CD4-positive, alpha-beta memory T cell (primary cell): Measurements from ENCODE around the gene LEMD1. TPM values are rescaled to one million over a fixed set of nuclear protein-coding genes. Genes with fewer than 3 reads are reported as not detected.
"Not testable (repeated sequence)": the region's sequence is repeated elsewhere in the genome, so short reads cannot be mapped to it uniquely, and the experiment has no call there.

Experiments used
- CTCF ChIA-PET: fragments of 350-600 bp; sonication (Branson Sonifier 250); formaldehyde crosslinking; loops from one replicate; lab custom pipeline; 2021; ENCODE audit warnings: inconsistent platforms; ENCODE audit not compliant: partially characterized antibody; lab: Charles Lee
- POLR2A ChIA-PET: fragments of 350-600 bp; sonication (Branson Sonifier 250); formaldehyde crosslinking; loops from one replicate; lab custom pipeline; 2021; ENCODE audit not compliant: partially characterized antibody; lab: Charles Lee
- DNase-seq, 5 donors: peaks; one replicate each; pipeline versions ENCODE4 v3.0.0 to v3.0.0-alpha.2; 2020 to 2022; ENCODE audit warnings: mixed read lengths in 1 of 5
- H3K27ac ChIP-seq: one replicate; pipeline ENCODE4 v1.7.0; 2013; ENCODE audit warnings: low read depth, low read length
- H3K27me3 ChIP-seq: 2 replicates; pipeline ENCODE4 v1.7.0; 2013; ENCODE audit warnings: mild to moderate bottlenecking, low read length, moderate library complexity; ENCODE audit not compliant: insufficient read depth
- H3K36me3 ChIP-seq: 2 replicates; pipeline ENCODE4 v1.7.0; 2013; ENCODE audit warnings: mild to moderate bottlenecking, low read length, moderate library complexity; ENCODE audit not compliant: insufficient read depth
- H3K4me1 ChIP-seq: 2 replicates; pipeline ENCODE4 v1.7.0; 2013; ENCODE audit warnings: mild to moderate bottlenecking, low read length, moderate library complexity; ENCODE audit not compliant: insufficient read depth
- H3K4me3 ChIP-seq, 2 donors: one replicate each; pipeline ENCODE4 v1.7.0; 2013; ENCODE audit warnings: low read length in 2 of 2, mild to moderate bottlenecking in 1 of 2
- H3K9me3 ChIP-seq, 2 donors: one replicate each; pipeline ENCODE4 v1.7.0; 2013; ENCODE audit warnings: low read length in 2 of 2, control low read depth in 1 of 2; ENCODE audit not compliant: control insufficient read depth in 1 of 2
- H3K27ac Mint-ChIP-seq, 7 donors: one replicate each; pipeline ENCODE4 v1.8.0; 2020 to 2021; ENCODE audit warnings: mixed read lengths in 7 of 7, mild to moderate bottlenecking in 6 of 7, inconsistent platforms in 3 of 7, moderate library complexity in 3 of 7
- H3K27me3 Mint-ChIP-seq, 2 donors: one replicate each; pipeline ENCODE4 v1.8.0; 2020 to 2021; ENCODE audit warnings: mixed read lengths in 2 of 2
- H3K36me3 Mint-ChIP-seq, 2 donors: one replicate each; pipeline ENCODE4 v1.8.0; 2020 to 2021; ENCODE audit warnings: mixed read lengths in 2 of 2, inconsistent platforms in 1 of 2, mild to moderate bottlenecking in 1 of 2
- H3K4me1 Mint-ChIP-seq, 4 donors: one replicate each; pipeline ENCODE4 v1.8.0; 2020 to 2021; ENCODE audit warnings: mixed read lengths in 4 of 4, mild to moderate bottlenecking in 1 of 4
- H3K4me3 Mint-ChIP-seq, 8 donors: one replicate each; pipeline ENCODE4 v1.8.0; 2020 to 2021; ENCODE audit warnings: mixed read lengths in 8 of 8, mild to moderate bottlenecking in 7 of 8, moderate library complexity in 6 of 8, inconsistent platforms in 3 of 8
- H3K9me3 Mint-ChIP-seq, 8 donors: one replicate each; pipeline ENCODE4 v1.8.0; 2020 to 2021; ENCODE audit warnings: mixed read lengths in 8 of 8, mild to moderate bottlenecking in 5 of 8, inconsistent platforms in 3 of 8, moderate library complexity in 1 of 8
- intact Hi-C: fragments of 100-400 bp; cut with micrococcal nuclease; formaldehyde crosslinking; loops from one replicate; pipeline ENCODE4 v1.15.1; 2023
- polyA plus RNA-seq, 2 donors: library from polyadenylated mRNA; unstranded; fragments of 300-500 nt; fragmentation: Illumina TruSeq; gene quantifications; one replicate each; pipeline ENCODE4 v1.2.3, GENCODE V29; 2021
- total RNA-seq, 2 experiments: library from RNA; stranded (reverse); gene quantifications; one replicate each; pipeline ENCODE4 v1.2.3, GENCODE V29; 2021

LEMD1 gene
- total and polyA plus RNA-seq, 4 experiments from 2014 or later, result 1.3 TPM; not detected in 3

DNA sequence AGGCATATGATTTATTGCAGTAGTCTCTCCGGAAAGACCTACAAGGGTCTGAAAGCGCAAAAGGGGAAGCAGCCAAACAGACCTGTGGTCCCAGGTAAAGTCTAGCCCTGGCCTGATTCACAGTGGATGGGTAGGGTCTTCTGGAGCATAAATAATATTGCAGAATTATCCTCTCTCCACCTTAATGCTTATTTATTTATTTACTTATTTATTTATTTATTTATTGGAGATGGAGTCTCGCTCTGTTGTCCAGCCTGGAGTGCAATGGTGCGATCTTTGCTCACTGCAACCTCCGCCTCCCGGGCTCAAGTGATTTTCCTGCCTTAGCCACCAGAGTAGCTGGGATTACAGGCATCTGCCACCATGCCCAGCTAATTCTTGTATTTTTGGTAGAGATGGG, 53.4 kb downstream of the LEMD1 start:
- Mint-ChIP-seq H3K36me3 (no peaks in the 10 kb centered on the region), H3K27me3 (peaks cover 5 to 7% of the 10 kb centered on the region in 2 donors), H3K4me1 (peaks cover 2 to 8% (median 3%) of the 10 kb centered on the region in 4 donors), H3K27ac (no peak overlapping the region), H3K9me3 (no peaks in the 10 kb centered on the region), H3K4me3 (no peak overlapping the region)
- Histone ChIP-seq H3K4me1 (peaks cover 2% of the 10 kb centered on the region), H3K27ac (no peak overlapping the region), H3K27me3 (no peaks in the 10 kb centered on the region), H3K9me3 (no peaks in the 10 kb centered on the region), H3K36me3 (no peaks in the 10 kb centered on the region), H3K4me3 (no peak overlapping the region)
- ChIA-PET CTCF (interaction anchor here (1.3 kb wide), 1 partner anchor 15 kb away, joined by 8 read pairs; no protein-coding TSS in a partner anchor), POLR2A (no interaction called here)
- intact Hi-C loops, result no loop called here
- DNase-seq, result no peak

DNA sequence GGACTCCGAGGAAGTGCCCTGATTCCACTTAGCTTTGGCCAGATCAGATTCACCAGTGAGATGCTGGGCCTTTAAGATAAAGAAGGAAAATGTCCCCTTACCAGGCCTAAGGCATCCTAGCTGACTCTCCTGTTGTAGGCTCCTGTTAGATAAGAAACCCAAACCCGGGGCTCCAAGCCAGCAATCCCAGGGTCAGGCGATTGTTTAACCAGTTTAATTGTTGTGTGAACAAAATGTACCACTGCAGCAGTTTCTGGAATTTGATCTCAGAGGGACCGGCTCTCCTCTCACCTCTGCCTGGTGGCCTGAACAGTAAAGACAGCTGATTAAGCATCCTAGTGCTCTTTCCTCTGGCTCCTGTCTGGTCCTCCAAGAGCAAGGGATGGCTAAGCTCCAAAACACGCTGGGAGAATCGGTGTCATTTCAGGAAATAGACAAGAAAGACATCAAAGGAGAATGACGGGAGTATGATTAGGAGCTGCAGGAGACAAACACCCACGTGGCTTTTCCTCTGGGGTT, 55.9 kb downstream of the LEMD1 start:
- Histone ChIP-seq H3K27me3 (no peaks in the 10 kb centered on the region), H3K9me3 (no peaks in the 10 kb centered on the region), H3K4me1 (no peaks in the 10 kb centered on the region), H3K27ac (no peak overlapping the region), H3K4me3 (no peak overlapping the region), H3K36me3 (no peaks in the 10 kb centered on the region)
- POLR2A ChIA-PET, result no interaction called here
- CTCF ChIA-PET, result interaction anchor here (1.0 to 2.7 kb wide), 3 partner anchors 12 to 119 kb away, joined by 3 to 11 read pairs (median 5); no protein-coding TSS in a partner anchor
- no peaks in the 10 kb centered on the region for H3K36me3 Mint-ChIP-seq
- H3K9me3 Mint-ChIP-seq, result no peaks in the 10 kb centered on the region
- H3K27ac Mint-ChIP-seq, result no peak overlapping the region
- DNase-seq, result no peak
- H3K4me1 Mint-ChIP-seq, result no peaks in the 10 kb centered on the region
- no peak overlapping the region for H3K4me3 Mint-ChIP-seq
- H3K27me3 Mint-ChIP-seq, result peaks cover 0 to 8% of the 10 kb centered on the region in 2 donors
- intact Hi-C loops, result no loop called here

DNA sequence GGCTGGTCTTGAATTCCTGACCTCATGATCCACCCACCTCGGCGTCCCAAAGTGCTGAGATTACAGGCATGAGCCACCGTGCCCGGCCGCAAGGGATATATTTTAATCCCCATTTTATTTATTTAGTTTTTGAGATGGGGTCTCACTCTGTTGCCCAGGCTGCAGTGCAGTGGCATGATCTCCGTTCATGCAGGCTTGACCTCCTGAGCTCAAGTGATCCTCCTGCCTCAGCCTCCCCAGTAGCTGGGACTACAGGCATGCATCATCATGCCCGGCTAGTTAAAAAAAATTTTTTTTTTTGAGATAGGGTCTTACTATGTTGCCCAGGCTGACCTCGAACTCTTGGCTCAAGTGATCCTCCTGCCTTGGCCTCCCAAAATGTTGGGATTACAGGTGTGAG, 56.8 kb downstream of the LEMD1 start:
- intact Hi-C loops, result not testable (repeated sequence)
- CTCF ChIA-PET, result interaction anchor here (1.3 to 2.7 kb wide), 2 partner anchors 29 to 120 kb away, joined by 3 to 11 read pairs; no protein-coding TSS in a partner anchor

DNA sequence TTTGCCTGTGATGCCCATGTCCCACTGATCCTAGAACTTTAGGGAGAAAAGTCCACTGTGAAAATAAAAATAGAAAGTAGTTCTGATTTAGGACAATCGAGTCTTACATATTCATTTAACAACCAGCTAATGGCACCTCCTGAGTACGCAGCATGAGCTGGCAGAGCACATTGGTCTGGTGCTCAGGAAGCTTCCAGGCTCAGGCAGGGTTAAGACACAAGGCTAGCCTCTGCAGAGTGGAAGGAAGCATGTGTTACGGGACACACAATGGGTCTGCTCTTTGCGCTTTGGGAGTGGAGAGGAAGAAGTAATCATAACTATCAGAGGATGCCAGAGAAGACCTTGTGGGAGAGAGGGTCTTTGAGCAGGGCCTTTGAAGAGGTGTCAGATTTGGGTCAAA, 61.0 kb downstream of the LEMD1 start:
- no peak overlapping the region for H3K27ac ChIP-seq
- no peak overlapping the region for H3K4me3 Mint-ChIP-seq
- CTCF ChIA-PET, result interaction anchor here (1.3 kb wide), 1 partner anchor 124 kb away, joined by 3 read pairs; no protein-coding TSS in a partner anchor
- intact Hi-C loops, result no loop called here
- H3K27me3 ChIP-seq, result peaks cover 4% of the 10 kb centered on the region
- H3K36me3 ChIP-seq, result no peaks in the 10 kb centered on the region
- H3K27ac Mint-ChIP-seq, result no peak overlapping the region
- POLR2A ChIA-PET, result no interaction called here
- H3K4me1 ChIP-seq, result no peaks in the 10 kb centered on the region
- no peak overlapping the region for H3K4me3 ChIP-seq
- H3K9me3 ChIP-seq, result no peaks in the 10 kb centered on the region
- H3K36me3 Mint-ChIP-seq, result no peaks in the 10 kb centered on the region
- H3K27me3 Mint-ChIP-seq, result peaks cover 11 to 16% of the 10 kb centered on the region in 2 donors
- no peaks in the 10 kb centered on the region for H3K9me3 Mint-ChIP-seq
- DNase-seq, result no peak
- no peaks in the 10 kb centered on the region for H3K4me1 Mint-ChIP-seq

More for the DNA sequence above, 56.8 kb downstream of the LEMD1 start:
- H3K36me3 ChIP-seq, H3K4me1 Mint-ChIP-seq, H3K27me3 Mint-ChIP-seq, H3K9me3 Mint-ChIP-seq, H3K27me3 ChIP-seq, H3K4me1 ChIP-seq, H3K27ac Mint-ChIP-seq, H3K27ac ChIP-seq, H3K4me3 Mint-ChIP-seq, POLR2A ChIA-PET, H3K9me3 ChIP-seq, H3K36me3 Mint-ChIP-seq, H3K4me3 ChIP-seq, DNase-seq: not testable (repeated sequence)

DNA sequence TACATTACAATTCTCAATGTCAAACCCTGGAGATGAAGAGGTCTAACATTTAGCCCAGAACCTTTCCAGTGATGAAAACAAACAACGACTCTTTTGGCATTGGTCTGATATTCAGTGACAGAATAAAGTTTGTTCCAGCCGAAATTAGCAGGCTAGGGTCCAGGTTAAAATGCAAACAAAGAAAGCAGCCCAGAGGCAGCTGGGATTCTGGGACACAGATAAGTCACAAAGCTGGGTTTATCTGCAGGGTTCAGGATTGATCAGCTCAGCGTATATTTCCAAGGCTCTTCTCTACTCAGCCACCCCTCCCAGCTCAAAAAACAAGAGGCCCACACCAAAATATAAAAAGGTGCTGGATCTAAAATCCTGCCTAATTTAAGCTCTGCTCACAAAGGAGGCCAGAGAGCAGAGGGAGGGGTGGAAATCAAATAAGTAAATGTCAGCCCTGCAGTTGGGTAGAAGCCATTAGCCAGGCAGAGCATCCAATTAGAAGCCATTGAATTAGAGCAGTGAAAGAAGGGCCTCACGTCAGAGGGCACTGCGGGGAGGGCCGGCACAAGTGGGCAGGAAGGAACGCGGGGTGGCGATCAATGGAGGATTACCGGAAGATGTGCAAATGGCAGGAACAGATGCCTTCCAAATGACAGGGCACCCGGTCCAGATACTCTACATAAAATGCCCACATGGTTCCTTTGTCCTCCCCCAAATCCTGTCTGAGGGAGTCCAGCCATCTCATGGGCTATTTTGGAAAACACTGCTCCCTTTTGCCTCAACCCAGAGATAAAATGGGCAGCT, 61.9 kb downstream of the LEMD1 start:
- H3K36me3 Mint-ChIP-seq, result no peaks in the 10 kb centered on the region
- intact Hi-C loops, result no loop called here
- no peak overlapping the region for H3K27ac Mint-ChIP-seq
- POLR2A ChIA-PET, result no interaction called here
- DNase-seq, result no peak
- no peaks in the 10 kb centered on the region for H3K9me3 Mint-ChIP-seq
- CTCF ChIA-PET, result interaction anchor here (1.0 to 1.3 kb wide), 2 partner anchors 87 to 125 kb away, joined by 3 read pairs; no protein-coding TSS in a partner anchor
- no peak overlapping the region for H3K27ac ChIP-seq
- peaks cover 4% of the 10 kb centered on the region for H3K27me3 ChIP-seq
- no peaks in the 10 kb centered on the region for H3K36me3 ChIP-seq
- no peaks in the 10 kb centered on the region for H3K9me3 ChIP-seq
- H3K4me1 Mint-ChIP-seq, result no peaks in the 10 kb centered on the region
- no peaks in the 10 kb centered on the region for H3K4me1 ChIP-seq
- no peak overlapping the region for H3K4me3 Mint-ChIP-seq
- H3K27me3 Mint-ChIP-seq, result peaks cover 11 to 16% of the 10 kb centered on the region in 2 donors
- H3K4me3 ChIP-seq, result no peak overlapping the region

DNA sequence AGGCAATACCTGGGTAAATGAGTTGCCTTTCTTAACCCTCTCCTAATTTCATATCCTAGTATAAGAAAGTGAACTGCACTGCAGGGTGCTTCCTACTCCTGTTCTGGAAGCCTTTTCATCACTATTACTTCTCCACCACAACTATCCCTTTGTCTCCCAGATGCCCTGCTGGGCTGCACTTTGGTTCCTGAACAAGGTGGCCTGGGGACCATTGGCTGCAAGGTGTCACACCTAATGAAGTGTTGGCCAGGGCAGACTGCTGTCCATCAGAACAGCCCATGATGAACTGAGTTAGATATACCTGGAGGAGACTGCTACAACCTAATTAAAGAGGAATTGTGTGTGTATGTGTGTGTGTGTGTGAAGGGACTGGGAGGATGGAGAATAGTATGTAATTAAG, 63.3 kb downstream of the LEMD1 start:
- H3K4me1 Mint-ChIP-seq, result no peaks in the 10 kb centered on the region
- H3K27me3 Mint-ChIP-seq, result peaks cover 12 to 16% of the 10 kb centered on the region in 2 donors
- Histone ChIP-seq H3K27me3 (peaks cover 4% of the 10 kb centered on the region), H3K4me1 (no peaks in the 10 kb centered on the region), H3K9me3 (no peaks in the 10 kb centered on the region), H3K36me3 (no peaks in the 10 kb centered on the region), H3K27ac (no peak overlapping the region), H3K4me3 (no peak overlapping the region)
- no peaks in the 10 kb centered on the region for H3K36me3 Mint-ChIP-seq
- ChIA-PET POLR2A (no interaction called here), CTCF (no interaction called here)
- H3K9me3 Mint-ChIP-seq, result no peaks in the 10 kb centered on the region
- no peak for DNase-seq
- intact Hi-C loops, result no loop called here
- H3K27ac Mint-ChIP-seq, result peak overlapping the region in 1 of 7 donors; percentile 5
- peak overlapping the region in 1 of 8 donors; percentile 0 for H3K4me3 Mint-ChIP-seq

DNA sequence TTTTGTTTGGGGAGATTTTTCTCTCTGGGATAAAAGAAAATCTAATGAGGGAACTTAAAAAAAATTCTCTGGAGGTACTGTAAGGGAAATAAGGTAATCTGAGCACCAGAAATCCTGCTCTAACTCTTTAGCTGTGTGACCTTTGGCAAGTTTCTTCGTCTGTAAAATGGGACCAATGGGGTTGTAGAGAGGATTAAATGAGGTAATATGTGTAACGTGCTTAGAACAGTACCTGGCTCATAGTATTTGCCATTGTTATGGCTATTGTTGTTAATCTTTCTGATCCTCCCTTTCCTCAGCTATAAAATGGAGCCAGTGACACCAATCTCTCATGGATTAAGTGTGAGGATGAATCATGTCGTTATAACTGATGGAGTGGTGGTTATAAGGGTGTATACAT, 64.3 kb downstream of the LEMD1 start:
- Histone ChIP-seq H3K27me3 (peaks cover 4% of the 10 kb centered on the region), H3K4me1 (no peaks in the 10 kb centered on the region), H3K4me3 (no peak overlapping the region), H3K9me3 (no peaks in the 10 kb centered on the region), H3K36me3 (no peaks in the 10 kb centered on the region), H3K27ac (no peak overlapping the region)
- no peaks in the 10 kb centered on the region for H3K9me3 Mint-ChIP-seq
- CTCF ChIA-PET, result interaction anchor here (2.5 kb wide), 1 partner anchor 129 kb away, joined by 11 read pairs; no protein-coding TSS in a partner anchor
- H3K4me1 Mint-ChIP-seq, result no peaks in the 10 kb centered on the region
- intact Hi-C loops, result no loop called here
- no peak overlapping the region for H3K4me3 Mint-ChIP-seq
- H3K27me3 Mint-ChIP-seq, result peaks cover 12 to 16% of the 10 kb centered on the region in 2 donors
- no peak for DNase-seq
- no peak overlapping the region for H3K27ac Mint-ChIP-seq
- POLR2A ChIA-PET, result no interaction called here
- H3K36me3 Mint-ChIP-seq, result no peaks in the 10 kb centered on the region
